ENCODE measurements around the gene ATP6V0D1. TPM values are rescaled to one million over a fixed set of nuclear protein-coding genes. Genes with fewer than 3 reads are reported as not detected.

ATP6V0D1 gene
- total RNA-seq, 3 donors from 2014 or later: 152 to 253 (median 228) TPM

GRCh38 chr16:67462279-67462655, 18.7 kb downstream of the ATP6V0D1 start:
- H3K9me3 ChIP-seq: no peaks in the 10 kb centered on the region
- DNase-seq (no peak), ATAC-seq (no peak)
- H3K4me1 ChIP-seq (ENCODE audit: low read depth): peaks cover 81% of the 10 kb centered on the region
- no peaks in the 10 kb centered on the region for H3K36me3 ChIP-seq (ENCODE audit: low read depth)
- TF ChIP-seq CTCF (IDR thresholded peaks at IDR 0.05): no peak
- peak overlapping the region; percentile 3 for H3K4me3 ChIP-seq
- intact Hi-C loops (cut with DNase I, micrococcal nuclease): loop anchor here in 1 of 2 donors (5.0 kb wide), 1 partner anchor 35 kb away; no protein-coding TSS in a partner anchor

- H3K36me3 ChIP-seq (ENCODE audit: low read depth): no peaks in the 10 kb centered on the region
- intact Hi-C loops (cut with DNase I, micrococcal nuclease): loop anchor here in 1 of 2 donors (5.0 kb wide), 1 partner anchor 34 kb away; no protein-coding TSS in a partner anchor
- DNase-seq (peak; percentile 92 to 95 (median 93)), ATAC-seq (peak; percentile 70)
- peaks cover 86% of the 10 kb centered on the region for H3K4me1 ChIP-seq (ENCODE audit: low read depth)
- H3K9me3 ChIP-seq: no peaks in the 10 kb centered on the region
- no peak for TF ChIP-seq CTCF (IDR thresholded peaks at IDR 0.05)
- H3K4me3 ChIP-seq: peak overlapping the region; percentile 3
Observed at GRCh38 chr16:67461600-67462278, 19.2 kb downstream of the ATP6V0D1 start.

GRCh38 chr16:67460961-67461360, 20.0 kb downstream of the ATP6V0D1 start:
- peak; percentile 15 to 29 (median 19) for DNase-seq
- intact Hi-C loops (cut with DNase I, micrococcal nuclease): loop anchor here in 1 of 2 donors (5.0 kb wide), 1 partner anchor 34 kb away; no protein-coding TSS in a partner anchor
- TF ChIP-seq CTCF (IDR thresholded peaks at IDR 0.05): no peak
- Histone ChIP-seq H3K4me1 (ENCODE audit: low read depth) (peaks cover 94% of the 10 kb centered on the region), H3K4me3 (no peak overlapping the region), H3K36me3 (ENCODE audit: low read depth) (no peaks in the 10 kb centered on the region), H3K9me3 (no peaks in the 10 kb centered on the region)
- no peak for ATAC-seq

GRCh38 chr16:67460168-67460567, 20.8 kb downstream of the ATP6V0D1 start:
- peaks cover 90% of the 10 kb centered on the region for H3K4me1 ChIP-seq (ENCODE audit: low read depth)
- ATAC-seq (peak; percentile 14), DNase-seq (peak; percentile 64 to 74 (median 65))
- H3K4me3 ChIP-seq: no peak overlapping the region
- TF ChIP-seq CTCF (IDR thresholded peaks at IDR 0.05): no peak
- intact Hi-C loops (cut with DNase I, micrococcal nuclease): loop anchor here in 1 of 2 donors (5.0 kb wide), 1 partner anchor 33 kb away; no protein-coding TSS in a partner anchor
- H3K36me3 ChIP-seq (ENCODE audit: low read depth): no peaks in the 10 kb centered on the region
- no peaks in the 10 kb centered on the region for H3K9me3 ChIP-seq

GRCh38 chr16:67459861-67460150, 21.2 kb downstream of the ATP6V0D1 start:
- no peaks in the 10 kb centered on the region for H3K9me3 ChIP-seq
- no peaks in the 10 kb centered on the region for H3K36me3 ChIP-seq (ENCODE audit: low read depth)
- H3K4me1 ChIP-seq (ENCODE audit: low read depth): peaks cover 87% of the 10 kb centered on the region
- no peak for TF ChIP-seq CTCF (IDR thresholded peaks at IDR 0.05)
- intact Hi-C loops (cut with DNase I, micrococcal nuclease): loop anchor here in 1 of 2 donors (5.0 kb wide), 1 partner anchor 33 kb away; no protein-coding TSS in a partner anchor
- no peak for DNase-seq
- no peak overlapping the region for H3K4me3 ChIP-seq
- ATAC-seq: no peak

All from mucosa of descending colon (tissue), 3 donors.